Occipital lobe (tissue), 2 donors: Measurements from ENCODE around the gene DPH2. TPM values are rescaled to one million over a fixed set of nuclear protein-coding genes. Genes with fewer than 3 reads are reported as not detected.

Experiments used
- DNase-seq: peaks from one replicate; lab custom pipeline; 2025; lab: John Stamatoyannopoulos, UW
- total RNA-seq: library from RNA; depleted of rRNA; stranded (reverse); fragments of >200 nt; gene quantifications from one replicate; pipeline ENCODE4 v1.2.3, GENCODE V29; 2014

Gene DPH2
- total RNA-seq, 1 donor from 2014 or later: 15.9 TPM

- DNase-seq: no peak
Observed at GRCh38 chr1:43944860-43945259, 24.9 kb upstream of the DPH2 start.

- DNase-seq: no peak
Observed at GRCh38 chr1:43945674-43946235, 24.1 kb upstream of the DPH2 start.

GRCh38 chr1:43946236-43947060, 23.4 kb upstream of the DPH2 start, which contains the start of gene IPO13:
Gene IPO13 (plus strand): TSS chr1:43946950. CDS start chr1:43947601, 651 bp downstream.
- DNase-seq: peak; percentile 96

GRCh38 chr1:43947061-43947873, 22.5 kb upstream of the DPH2 start:
- DNase-seq: no peak

- DNase-seq: no peak
Observed at GRCh38 chr1:43947874-43948437, 21.9 kb upstream of the DPH2 start.

GRCh38 chr1:43949678-43950077, 20.1 kb upstream of the DPH2 start:
- DNase-seq: no peak

- DNase-seq: no peak
Observed at GRCh38 chr1:43951021-43951985, 18.5 kb upstream of the DPH2 start.

GRCh38 chr1:43952731-43953346, 17.0 kb upstream of the DPH2 start:
- no peak for DNase-seq

GRCh38 chr1:43953361-43953760, 16.4 kb upstream of the DPH2 start:
- DNase-seq: no peak

GRCh38 chr1:43954036-43954435, 15.8 kb upstream of the DPH2 start:
- peak; percentile 46 for DNase-seq

- no peak for DNase-seq
Observed at GRCh38 chr1:43956234-43956633, 13.6 kb upstream of the DPH2 start.

GRCh38 chr1:43957407-43958040, 12.3 kb upstream of the DPH2 start:
- DNase-seq: no peak

GRCh38 chr1:43958351-43959255, 11.2 kb upstream of the DPH2 start:
- DNase-seq: no peak

GRCh38 chr1:43960798-43961197, 9.0 kb upstream of the DPH2 start:
- no peak for DNase-seq

- DNase-seq: no peak
Observed at GRCh38 chr1:43961692-43962091, 8.1 kb upstream of the DPH2 start.

- no peak for DNase-seq
Observed at GRCh38 chr1:43962324-43962723, 7.5 kb upstream of the DPH2 start.

- no peak for DNase-seq
Observed at GRCh38 chr1:43963006-43963405, 6.8 kb upstream of the DPH2 start.

- DNase-seq: no peak
Observed at GRCh38 chr1:43963890-43964289, 5.9 kb upstream of the DPH2 start.

GRCh38 chr1:43965316-43965715, 4.5 kb upstream of the DPH2 start:
- DNase-seq: no peak
